A549 (cell line): ENCODE data around the gene PAEP. TPM values are rescaled to one million over a fixed set of nuclear protein-coding genes. Genes with fewer than 3 reads are reported as not detected.

ENCODE experiments used
- ATAC-seq, 2 experiments: fragments of 200-7000 bp in 1 of 2; fragments of >200 bp in 1 of 2; cut with Nextera tagmentation in 1 of 2; cut with Tn5 transposase in 1 of 2; 3 replicates each; pipeline versions ENCODE4 v1.8.0 to v1.9.1; 2018 to 2020; ENCODE audit warnings: mild to moderate bottlenecking in 1 of 2, moderate library complexity in 1 of 2
- CTCF ChIA-PET: fragments of 300-600 bp; sonication (Branson Sonifier 250); formaldehyde crosslinking; extraction: SDS; loops from one replicate; lab custom pipeline; 2021; ENCODE audit warnings: antibody characterized with exemption, inconsistent platforms; lab: Yijun Ruan, JAX
- POLR2A ChIA-PET: fragments of 350-600 bp; formaldehyde crosslinking; extraction: SDS; loops from one replicate; lab custom pipeline; 2021; ENCODE audit warnings: antibody characterized with exemption, inconsistent platforms; lab: Yijun Ruan, JAX
- DNase-seq, 2 experiments: peaks; one replicate each; pipeline versions ENCODE4 v3.0.0 to v3.0.0-alpha.2; 2011 to 2016; ENCODE audit warnings: low read depth in 1 of 2, low spot score in 1 of 2
- FAIRE-seq: peaks from 2 replicates; lab custom pipeline; 2011; peaks lifted over from hg19 to GRCh38; lab: Jason Lieb, UNC
- H3K27ac ChIP-seq, 2 experiments: fragments of >200 bp; sonication (Bioruptor Twin); formaldehyde crosslinking; 3 replicates each; pipeline ENCODE4 v1.5.1; 2016 to 2017
- H3K4me1 ChIP-seq: fragments of >200 bp; sonication (Bioruptor Twin); formaldehyde crosslinking; 3 replicates; pipeline ENCODE4 v1.6.1; 2016
- H3K4me2 ChIP-seq: fragments of >200 bp; sonication (Bioruptor Twin); formaldehyde crosslinking; 3 replicates; pipeline ENCODE4 v1.6.1; 2016
- H3K4me3 ChIP-seq: fragments of >200 bp; sonication (Bioruptor Twin); formaldehyde crosslinking; 3 replicates; pipeline ENCODE4 v1.5.1; 2016
- H3K9me3 ChIP-seq: fragments of >200 bp; sonication (Bioruptor Twin); formaldehyde crosslinking; 3 replicates; pipeline ENCODE4 v1.6.1; 2016
- BHLHE40 ChIP-seq: IDR thresholded peaks from 2 replicates; pipeline ENCODE4 v1.6.1; 2012; ENCODE audit warnings: low read depth, low read length, inconsistent platforms
- CBX8 ChIP-seq: fragments of 200-600 bp; sonication (generic); IDR thresholded peaks from 2 replicates; pipeline ENCODE4 v1.6.1; 2016
- CHD2 ChIP-seq: fragments of 150-350 bp; IDR thresholded peaks from 2 replicates; pipeline ENCODE4 v1.6.1; 2014; ENCODE audit warnings: low read length; ENCODE audit not compliant: partially characterized antibody
- CHD4 ChIP-seq: fragments of 200-600 bp; sonication (generic); IDR thresholded peaks from 2 replicates; pipeline ENCODE4 v1.6.1; 2016; ENCODE audit warnings: antibody characterized with exemption, mild to moderate bottlenecking, borderline replicate concordance
- FOSB ChIP-seq: fragments of 250-450 bp; sonication (Bioruptor Pico); IDR thresholded peaks from 2 replicates; pipeline ENCODE4 v1.5.0; 2020; ENCODE audit warnings: mild to moderate bottlenecking, moderate library complexity
- FOSL2 ChIP-seq, 2 experiments: fragments of 450-650 bp in 1 of 2; fragments of >200 bp in 1 of 2; sonication (Bioruptor Twin) in 1 of 2; formaldehyde crosslinking; IDR thresholded peaks; 2 replicates each; pipeline versions ENCODE4 v1.5.0 to v1.6.1; 2016 to 2020; ENCODE audit warnings: mild to moderate bottlenecking in 1 of 2, moderate library complexity in 1 of 2
- FOXS1 ChIP-seq: fragments of 250-450 bp; sonication (Bioruptor Pico); IDR thresholded peaks from 2 replicates; pipeline ENCODE4 v1.5.0; 2020; ENCODE audit warnings: mild to moderate bottlenecking, moderate library complexity
- HOXB13 ChIP-seq: fragments of 250-450 bp; sonication (Bioruptor Pico); IDR thresholded peaks from 2 replicates; pipeline ENCODE4 v1.5.0; 2020; ENCODE audit warnings: low read depth, mild to moderate bottlenecking, moderate library complexity
- KDM1A ChIP-seq: fragments of 200-600 bp; sonication (generic); IDR thresholded peaks from 2 replicates; pipeline ENCODE4 v1.6.1; 2016; ENCODE audit warnings: low read depth, mild to moderate bottlenecking
- RCOR1 ChIP-seq: fragments of 150-350 bp; IDR thresholded peaks from 2 replicates; pipeline ENCODE4 v1.6.1; 2014; ENCODE audit warnings: antibody characterized with exemption, low read length, low read depth
- SMC3 ChIP-seq: fragments of >200 bp; sonication (Bioruptor Twin); formaldehyde crosslinking; IDR thresholded peaks from 3 replicates; pipeline ENCODE4 v1.6.1; 2018; ENCODE audit warnings: inconsistent platforms
- TFCP2L1 ChIP-seq: fragments of 250-450 bp; sonication (Bioruptor Pico); IDR thresholded peaks from 2 replicates; pipeline ENCODE4 v1.5.0; 2021; ENCODE audit warnings: mild to moderate bottlenecking
- ZC3H11A ChIP-seq: fragments of 450-650 bp; IDR thresholded peaks from 2 replicates; pipeline ENCODE4 v1.6.1; 2014; ENCODE audit warnings: antibody characterized with exemption, mild to moderate bottlenecking
- WGBS: methylation state at CpG from one replicate; pipeline ENCODE4 v1.1.6; 2017; ENCODE audit errors: missing lambda C conversion rate; 5-methylcytosine and 5-hydroxymethylcytosine counted together
- polyA plus RNA-seq, 4 experiments: library from polyadenylated mRNA; depleted of rRNA in 3 of 4; stranded (reverse); fragments of >200 nt; fragmentation: RNase III in 1 of 4; extraction: RNeasy Plus Mini Kit Qiagen cat#74134 plus additional on column Dnase treatment in 1 of 4; gene quantifications; 2 replicates in 3 of 4; 3 replicates in 1 of 4; pipeline ENCODE4 v1.2.3, GENCODE V29; 2011 to 2017
- TF ChIP-seq, protein P1 (sequence below): fragments of 450-650 bp; IDR thresholded peaks from 2 replicates; pipeline ENCODE4 v1.6.1; 2014; ENCODE audit warnings: antibody characterized with exemption
- TF ChIP-seq, protein P2 (sequence below): fragments of >200 bp; sonication (Bioruptor Twin); formaldehyde crosslinking; IDR thresholded peaks from 3 replicates; pipeline ENCODE4 v1.5.1; 2016
- TF ChIP-seq, protein P3 (sequence below): IDR thresholded peaks from 2 replicates; pipeline ENCODE4 v1.6.1; 2012
- TF ChIP-seq, protein P4 (sequence below): fragments of 150-350 bp; IDR thresholded peaks from 2 replicates; pipeline ENCODE4 v1.6.1; 2014; ENCODE audit warnings: low read depth, mild to moderate bottlenecking, low read length

PAEP gene
- polyA plus RNA-seq, 2 of the 4 experiments (the other 2 are of a cell fraction): not detected

DNA sequence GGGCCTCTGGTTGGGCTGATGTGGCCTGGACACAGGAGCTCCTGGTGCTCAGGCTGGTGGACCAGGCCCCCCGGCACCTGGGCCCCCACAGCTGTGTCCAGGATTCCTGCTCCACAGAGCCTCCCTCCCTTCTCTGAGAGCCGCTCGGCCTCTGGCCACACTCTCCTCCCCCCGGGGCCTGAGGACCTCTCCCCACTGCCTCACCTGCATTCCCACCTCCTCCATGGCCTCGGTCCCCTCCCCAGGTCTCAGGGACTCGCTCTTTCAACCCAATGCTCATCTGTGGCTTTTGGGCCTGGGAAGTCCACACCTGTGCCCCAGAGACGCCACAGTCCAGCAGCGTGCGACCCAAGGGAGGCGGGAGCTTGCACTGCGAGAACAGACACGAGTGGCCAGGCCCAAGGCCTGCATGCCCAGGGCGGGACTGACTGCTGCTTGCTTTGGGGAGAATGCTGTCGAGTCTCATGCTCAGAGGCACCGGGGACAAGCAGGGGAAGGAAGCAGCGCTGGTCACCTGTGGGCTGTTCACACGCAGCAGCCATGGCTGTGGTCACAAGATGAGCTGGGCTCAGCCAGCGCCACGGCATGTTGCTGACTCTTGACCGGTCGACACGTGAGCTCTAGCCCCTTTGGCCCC is 14.6 kb downstream of the PAEP start:
- CTCF ChIA-PET: interaction anchor here (2.4 to 2.7 kb wide), 2 partner anchors 9 to 71 kb away, joined by 5 to 8 read pairs; no protein-coding TSS in a partner anchor

DNA sequence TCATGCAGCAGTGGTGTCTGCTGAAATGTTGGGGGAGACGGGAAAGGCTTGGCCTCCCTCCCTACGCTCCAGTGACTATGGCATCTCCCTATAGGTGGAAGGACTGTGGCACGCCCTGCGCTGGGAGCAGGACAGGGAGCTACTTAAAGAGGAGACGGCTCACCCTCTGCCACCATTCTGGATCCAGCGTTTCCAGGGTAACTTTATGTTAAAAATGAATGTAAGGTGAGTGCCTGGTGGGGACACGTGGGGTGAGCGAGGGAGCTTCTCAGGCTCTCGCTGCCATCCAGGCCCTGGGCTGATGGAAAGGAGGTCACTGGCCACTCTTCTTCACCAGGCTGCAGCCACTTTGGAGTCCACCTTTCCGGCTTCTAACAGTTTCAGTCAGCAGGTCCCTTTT is 15.7 kb downstream of the PAEP start:
- 28% methylated on average over 10 of the region's 10 CpGs for WGBS
- DNase-seq (no peak), ATAC-seq (no peak), FAIRE-seq (no peak)
- POLR2A ChIA-PET: no interaction called here
- CTCF ChIA-PET: no interaction called here
- no peak overlapping the region for H3K4me2 ChIP-seq
- TF ChIP-seq CHD4: no peak
- TF ChIP-seq, protein P1, sequence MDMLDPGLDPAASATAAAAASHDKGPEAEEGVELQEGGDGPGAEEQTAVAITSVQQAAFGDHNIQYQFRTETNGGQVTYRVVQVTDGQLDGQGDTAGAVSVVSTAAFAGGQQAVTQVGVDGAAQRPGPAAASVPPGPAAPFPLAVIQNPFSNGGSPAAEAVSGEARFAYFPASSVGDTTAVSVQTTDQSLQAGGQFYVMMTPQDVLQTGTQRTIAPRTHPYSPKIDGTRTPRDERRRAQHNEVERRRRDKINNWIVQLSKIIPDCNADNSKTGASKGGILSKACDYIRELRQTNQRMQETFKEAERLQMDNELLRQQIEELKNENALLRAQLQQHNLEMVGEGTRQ: no peak
- H3K27ac ChIP-seq: no peak overlapping the region
- H3K9me3 ChIP-seq: no peaks in the 10 kb centered on the region
- no peaks in the 10 kb centered on the region for H3K4me1 ChIP-seq
- no peak overlapping the region for H3K4me3 ChIP-seq

More for the DNA sequence above, 14.6 kb downstream of the PAEP start:
- H3K27ac ChIP-seq: no peak overlapping the region
- ATAC-seq: no peak; a peak in 1 of 6 replicates
- H3K4me3 ChIP-seq: no peak overlapping the region
- TF ChIP-seq FOXS1 (CRISPR knock-in tag): no peak
- TF ChIP-seq FOSL2 (IDR thresholded peaks at IDR 0.05): no peak
- TF ChIP-seq FOSL2 (CRISPR knock-in tag; IDR thresholded peaks at IDR 0.05): no peak
- TF ChIP-seq, protein P2, sequence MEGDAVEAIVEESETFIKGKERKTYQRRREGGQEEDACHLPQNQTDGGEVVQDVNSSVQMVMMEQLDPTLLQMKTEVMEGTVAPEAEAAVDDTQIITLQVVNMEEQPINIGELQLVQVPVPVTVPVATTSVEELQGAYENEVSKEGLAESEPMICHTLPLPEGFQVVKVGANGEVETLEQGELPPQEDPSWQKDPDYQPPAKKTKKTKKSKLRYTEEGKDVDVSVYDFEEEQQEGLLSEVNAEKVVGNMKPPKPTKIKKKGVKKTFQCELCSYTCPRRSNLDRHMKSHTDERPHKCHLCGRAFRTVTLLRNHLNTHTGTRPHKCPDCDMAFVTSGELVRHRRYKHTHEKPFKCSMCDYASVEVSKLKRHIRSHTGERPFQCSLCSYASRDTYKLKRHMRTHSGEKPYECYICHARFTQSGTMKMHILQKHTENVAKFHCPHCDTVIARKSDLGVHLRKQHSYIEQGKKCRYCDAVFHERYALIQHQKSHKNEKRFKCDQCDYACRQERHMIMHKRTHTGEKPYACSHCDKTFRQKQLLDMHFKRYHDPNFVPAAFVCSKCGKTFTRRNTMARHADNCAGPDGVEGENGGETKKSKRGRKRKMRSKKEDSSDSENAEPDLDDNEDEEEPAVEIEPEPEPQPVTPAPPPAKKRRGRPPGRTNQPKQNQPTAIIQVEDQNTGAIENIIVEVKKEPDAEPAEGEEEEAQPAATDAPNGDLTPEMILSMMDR: no peak
- TF ChIP-seq, protein P3, sequence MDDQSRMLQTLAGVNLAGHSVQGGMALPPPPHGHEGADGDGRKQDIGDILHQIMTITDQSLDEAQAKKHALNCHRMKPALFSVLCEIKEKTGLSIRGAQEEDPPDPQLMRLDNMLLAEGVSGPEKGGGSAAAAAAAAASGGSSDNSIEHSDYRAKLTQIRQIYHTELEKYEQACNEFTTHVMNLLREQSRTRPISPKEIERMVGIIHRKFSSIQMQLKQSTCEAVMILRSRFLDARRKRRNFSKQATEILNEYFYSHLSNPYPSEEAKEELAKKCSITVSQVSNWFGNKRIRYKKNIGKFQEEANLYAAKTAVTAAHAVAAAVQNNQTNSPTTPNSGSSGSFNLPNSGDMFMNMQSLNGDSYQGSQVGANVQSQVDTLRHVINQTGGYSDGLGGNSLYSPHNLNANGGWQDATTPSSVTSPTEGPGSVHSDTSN: no peak
- no peak overlapping the region for H3K4me2 ChIP-seq
- no peaks in the 10 kb centered on the region for H3K4me1 ChIP-seq
- DNase-seq: no peak
- WGBS: 40% methylated on average over 18 of the region's 22 CpGs
- POLR2A ChIA-PET: no interaction called here
- no peak for FAIRE-seq
- H3K9me3 ChIP-seq: no peaks in the 10 kb centered on the region

DNA sequence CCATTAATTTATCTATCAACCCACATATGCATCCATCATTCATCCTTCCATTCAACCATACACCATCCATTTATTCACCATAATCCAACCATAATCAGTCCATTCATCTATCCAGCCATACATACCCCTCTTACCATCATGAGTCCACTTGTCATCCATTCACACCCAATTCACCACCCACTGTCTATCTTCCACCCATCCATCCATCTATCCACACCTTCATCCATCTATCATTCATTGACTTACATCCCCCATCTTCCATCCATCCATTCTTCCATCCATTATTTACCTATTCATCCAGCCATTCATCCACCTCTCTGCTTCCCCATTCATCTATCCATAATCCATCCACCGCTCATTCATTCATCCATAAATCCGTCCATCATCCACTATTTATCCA is 17.8 kb downstream of the PAEP start:
- Histone ChIP-seq H3K4me3 (no peak overlapping the region), H3K4me1 (no peaks in the 10 kb centered on the region)
- CTCF ChIA-PET: no interaction called here
- TF ChIP-seq HOXB13 (CRISPR knock-in tag): no peak
- no peak for TF ChIP-seq FOSB
- TF ChIP-seq TFCP2L1: no peak
- no peak for TF ChIP-seq SMC3
- TF ChIP-seq, protein P3: no peak
- TF ChIP-seq KDM1A: no peak
- TF ChIP-seq, protein P4, sequence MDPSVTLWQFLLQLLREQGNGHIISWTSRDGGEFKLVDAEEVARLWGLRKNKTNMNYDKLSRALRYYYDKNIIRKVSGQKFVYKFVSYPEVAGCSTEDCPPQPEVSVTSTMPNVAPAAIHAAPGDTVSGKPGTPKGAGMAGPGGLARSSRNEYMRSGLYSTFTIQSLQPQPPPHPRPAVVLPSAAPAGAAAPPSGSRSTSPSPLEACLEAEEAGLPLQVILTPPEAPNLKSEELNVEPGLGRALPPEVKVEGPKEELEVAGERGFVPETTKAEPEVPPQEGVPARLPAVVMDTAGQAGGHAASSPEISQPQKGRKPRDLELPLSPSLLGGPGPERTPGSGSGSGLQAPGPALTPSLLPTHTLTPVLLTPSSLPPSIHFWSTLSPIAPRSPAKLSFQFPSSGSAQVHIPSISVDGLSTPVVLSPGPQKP: no peak
- TF ChIP-seq BHLHE40: no peak
- TF ChIP-seq FOSL2 (IDR thresholded peaks at IDR 0.05): no peak
- TF ChIP-seq FOSL2 (CRISPR knock-in tag; IDR thresholded peaks at IDR 0.05): no peak
- no peak for TF ChIP-seq RCOR1
- TF ChIP-seq CHD2: no peak
- TF ChIP-seq, protein P2: no peak
- TF ChIP-seq ZC3H11A: no peak
- no peak for TF ChIP-seq CBX8
- TF ChIP-seq, all 56 proteins: peak for 0
- ATAC-seq (no peak), DNase-seq (no peak), FAIRE-seq (no peak)
- Histone ChIP-seq H3K9me3 (no peaks in the 10 kb centered on the region), H3K4me2 (no peak overlapping the region), H3K27ac (no peak overlapping the region)
- WGBS: 1% methylated on average over 2 of the region's 2 CpGs
- POLR2A ChIA-PET: no interaction called here
